ENCODE measurements around the gene ADAMTS7. TPM values are rescaled to one million over a fixed set of nuclear protein-coding genes. Genes with fewer than 3 reads are reported as not detected.
"Not testable (repeated sequence)": the region's sequence is repeated elsewhere in the genome, so short reads cannot be mapped to it uniquely, and the experiment has no call there.

The ADAMTS7 gene
- polyA plus RNA-seq, 1 donor, result 13.7 TPM

- DNase-seq (ENCODE audit: low read depth), result no peak
Measured at GRCh38 chr15:78831229-78832207, 20.3 kb upstream of the ADAMTS7 start.

- no peak for DNase-seq (ENCODE audit: low read depth)
Measured at GRCh38 chr15:78830514-78831228, 19.4 kb upstream of the ADAMTS7 start.

DNA sequence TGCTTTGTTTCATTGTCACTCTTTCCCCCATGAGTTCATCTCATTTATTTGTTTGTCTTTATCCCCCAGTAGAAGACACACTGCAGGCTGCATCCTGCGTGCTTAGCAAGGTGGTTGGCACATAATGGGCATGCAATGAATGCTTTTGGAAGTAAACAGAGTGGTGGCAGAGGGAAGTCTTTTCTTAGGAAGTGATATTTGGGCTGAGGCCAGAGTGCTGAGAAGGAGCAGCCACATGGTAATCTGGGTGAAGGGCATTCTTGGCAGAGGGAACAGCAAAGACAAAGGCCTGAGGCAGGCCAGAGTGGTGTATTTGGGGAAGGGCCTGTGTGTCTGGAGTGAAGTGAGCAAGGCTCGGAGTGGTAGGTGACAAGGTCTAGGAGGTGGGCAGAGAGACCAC, 17.7 kb upstream of the ADAMTS7 start:
- no peak for DNase-seq (ENCODE audit: low read depth)

- no peak for DNase-seq (ENCODE audit: low read depth)
Measured at GRCh38 chr15:78822514-78822913, 11.2 kb upstream of the ADAMTS7 start.

DNA sequence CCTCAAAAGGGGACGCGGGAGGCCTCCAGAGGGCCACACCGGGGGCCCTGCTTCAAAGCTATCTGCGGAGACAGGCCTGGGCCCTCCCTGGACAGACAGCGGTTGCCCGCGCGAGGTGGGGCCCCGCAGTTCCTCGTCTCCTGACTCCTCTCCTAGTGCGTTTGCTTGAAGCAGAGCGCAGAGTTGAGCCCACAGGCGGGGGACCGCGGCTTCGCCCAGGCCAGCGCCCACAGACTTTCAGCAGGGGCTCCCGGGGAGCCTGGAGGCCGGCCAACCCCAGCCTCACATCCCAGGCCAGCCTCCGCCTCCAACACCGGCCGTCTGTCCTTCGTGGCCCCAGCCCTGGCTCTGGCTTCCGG, 540 bp upstream of the ADAMTS7 start:
- no peak for DNase-seq (ENCODE audit: low read depth)

DNA sequence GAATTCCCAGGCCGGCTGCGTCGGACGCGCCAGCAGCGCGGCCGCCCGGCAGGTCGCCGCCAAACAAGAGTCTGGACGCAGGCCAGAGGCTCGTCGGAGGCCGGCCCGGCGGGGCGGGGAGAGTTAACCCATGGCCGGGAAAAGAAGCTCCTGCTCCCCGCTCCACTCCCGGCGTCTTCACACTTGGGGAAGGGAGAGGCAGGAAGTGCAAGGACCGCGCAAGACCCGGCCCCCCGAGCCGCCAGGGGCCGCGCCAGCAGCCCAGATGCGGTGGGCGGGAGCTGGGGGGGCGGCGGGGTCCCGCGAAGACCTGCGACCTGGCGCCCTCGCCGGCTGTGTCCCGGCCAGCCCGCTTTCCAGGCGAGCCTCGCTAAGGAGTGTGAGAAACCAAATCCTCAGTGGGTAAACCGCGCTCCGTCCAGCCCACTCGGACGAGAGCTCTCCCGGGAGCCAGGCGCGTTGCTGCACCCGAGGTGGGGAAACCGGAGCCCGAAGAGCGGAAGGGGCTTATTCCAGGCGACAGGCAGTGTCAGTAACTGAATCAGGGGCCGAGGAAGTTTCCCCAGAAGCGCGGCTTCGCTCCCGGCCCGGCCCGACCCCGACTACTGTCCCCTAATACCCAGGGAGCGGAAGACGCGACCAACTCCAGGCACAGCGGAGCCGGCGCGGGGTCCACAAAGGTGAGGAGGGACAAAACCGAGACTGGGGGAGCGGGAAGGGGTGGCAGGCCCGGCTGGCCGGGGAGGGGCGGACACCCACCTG, 721 bp downstream of the ADAMTS7 start:
- no peak for DNase-seq (ENCODE audit: low read depth)

- DNase-seq (ENCODE audit: low read depth), result no peak
Measured at GRCh38 chr15:78810003-78810361, 1.3 kb downstream of the ADAMTS7 start.

GRCh38 chr15:78808550-78808949, 2.7 kb downstream of the ADAMTS7 start:
- no peak for DNase-seq (ENCODE audit: low read depth)

- no peak for DNase-seq (ENCODE audit: low read depth)
Measured at GRCh38 chr15:78807359-78807758, 3.9 kb downstream of the ADAMTS7 start.

DNA sequence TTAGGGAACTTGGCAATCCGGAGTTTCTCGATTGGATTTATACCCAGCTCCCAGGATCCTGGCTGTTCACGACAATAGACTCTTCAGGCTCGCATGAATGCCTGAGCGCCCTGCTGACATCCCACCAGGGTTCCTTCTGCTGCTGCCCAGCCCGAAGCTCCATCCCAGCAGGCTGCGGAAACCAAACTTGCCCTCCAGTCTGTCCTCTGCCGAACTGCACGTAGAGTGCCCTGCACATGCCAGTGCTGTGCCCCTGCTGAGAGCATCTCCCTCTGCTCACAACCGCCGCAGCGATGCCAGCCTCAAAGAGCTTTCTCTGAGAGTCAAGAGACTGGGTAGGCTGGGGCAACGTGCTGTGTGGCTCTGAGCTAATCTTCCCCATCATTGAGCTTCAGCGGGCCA, 6.9 kb downstream of the ADAMTS7 start:
- DNase-seq (ENCODE audit: low read depth), result no peak

DNA sequence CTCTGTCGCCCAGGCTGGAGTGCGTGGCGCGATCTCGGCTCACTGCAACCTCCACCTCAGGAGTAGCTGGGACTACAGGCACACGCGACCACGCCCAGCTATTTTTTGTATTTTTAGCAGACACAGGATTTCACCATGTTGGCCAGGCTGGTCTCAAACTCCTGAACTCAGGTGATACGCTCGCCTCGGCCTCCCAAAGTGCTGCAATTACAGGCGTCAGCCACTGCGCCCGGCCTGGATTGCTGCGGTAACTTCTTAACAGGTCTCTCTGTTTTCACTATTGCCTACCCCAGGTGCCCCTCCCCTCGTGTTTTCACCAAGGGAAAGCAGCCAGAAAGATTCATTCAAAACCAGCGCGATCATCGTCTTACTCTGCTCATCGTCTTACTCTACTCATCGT, 10.5 kb downstream of the ADAMTS7 start:
- DNase-seq (ENCODE audit: low read depth), result no peak

- DNase-seq (ENCODE audit: low read depth), result no peak
Measured at GRCh38 chr15:78800189-78800588, 11.1 kb downstream of the ADAMTS7 start.

- DNase-seq (ENCODE audit: low read depth), result not testable (repeated sequence)
Measured at GRCh38 chr15:78799102-78799501, 12.2 kb downstream of the ADAMTS7 start.

DNA sequence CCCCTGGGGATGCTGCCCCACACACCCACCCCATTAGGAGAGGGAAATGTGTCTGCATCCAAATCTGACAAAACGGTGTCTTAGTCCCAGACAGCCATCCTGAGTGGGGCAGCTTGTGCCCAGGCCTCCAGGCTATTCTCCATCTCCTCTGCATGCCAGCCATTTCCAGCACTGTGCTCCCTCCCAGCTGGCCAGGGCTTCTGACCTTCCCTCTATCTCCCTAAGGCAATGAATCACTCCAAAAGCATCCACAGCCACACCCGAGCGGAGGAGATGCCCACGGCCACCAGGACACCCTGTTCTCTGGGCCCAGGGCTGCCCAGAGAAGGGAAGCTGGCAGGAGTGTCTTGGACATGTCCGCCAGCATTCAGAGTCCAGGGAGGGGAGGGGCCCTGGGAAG, 12.9 kb downstream of the ADAMTS7 start:
- DNase-seq (ENCODE audit: low read depth), result not testable (repeated sequence)

GRCh38 chr15:78797951-78798350, 13.3 kb downstream of the ADAMTS7 start:
- DNase-seq (ENCODE audit: low read depth), result no peak

DNA sequence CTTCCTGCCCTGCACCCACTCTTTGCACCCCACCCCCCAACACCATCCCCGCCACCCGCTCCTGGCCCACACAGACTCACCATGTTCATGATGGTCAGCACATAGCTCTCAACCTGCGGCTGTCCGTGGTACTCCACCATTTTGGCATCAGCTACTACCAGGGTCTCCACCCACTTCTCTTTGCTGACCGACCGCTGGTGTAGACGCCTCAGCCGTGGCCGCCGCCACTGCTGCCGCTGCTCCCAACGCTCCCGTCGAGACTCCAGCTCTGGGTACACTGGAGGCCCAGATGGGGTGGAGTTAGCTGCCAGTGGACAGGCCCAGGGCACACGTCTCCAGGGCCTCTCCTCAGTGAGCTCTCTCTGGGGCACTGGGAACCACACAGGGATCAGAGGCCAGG, 14.8 kb downstream of the ADAMTS7 start:
- no peak for DNase-seq (ENCODE audit: low read depth)

GRCh38 chr15:78795043-78795442, 16.2 kb downstream of the ADAMTS7 start:
- DNase-seq (ENCODE audit: low read depth), result no peak

DNA sequence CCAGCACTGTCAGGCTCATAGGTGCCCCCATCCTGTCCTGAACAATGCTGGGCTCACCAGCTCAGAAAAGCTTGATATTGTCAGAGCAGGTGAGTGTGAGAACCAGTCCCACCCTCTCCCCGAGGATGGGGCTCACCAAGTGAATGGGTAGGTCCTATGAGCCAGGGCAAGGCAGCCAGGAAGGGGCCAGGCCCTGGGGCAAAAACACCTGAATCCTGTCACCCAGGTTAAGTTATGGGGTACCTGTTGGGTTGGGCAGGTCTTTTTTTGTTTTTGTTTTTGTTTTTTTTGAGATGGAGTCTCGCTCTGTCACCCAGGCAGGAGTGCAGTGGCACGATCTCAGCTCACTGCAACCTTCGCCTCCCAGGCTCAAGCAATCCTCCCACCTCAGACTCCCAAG, 16.8 kb downstream of the ADAMTS7 start:
- not testable (repeated sequence) for DNase-seq (ENCODE audit: low read depth)

DNA sequence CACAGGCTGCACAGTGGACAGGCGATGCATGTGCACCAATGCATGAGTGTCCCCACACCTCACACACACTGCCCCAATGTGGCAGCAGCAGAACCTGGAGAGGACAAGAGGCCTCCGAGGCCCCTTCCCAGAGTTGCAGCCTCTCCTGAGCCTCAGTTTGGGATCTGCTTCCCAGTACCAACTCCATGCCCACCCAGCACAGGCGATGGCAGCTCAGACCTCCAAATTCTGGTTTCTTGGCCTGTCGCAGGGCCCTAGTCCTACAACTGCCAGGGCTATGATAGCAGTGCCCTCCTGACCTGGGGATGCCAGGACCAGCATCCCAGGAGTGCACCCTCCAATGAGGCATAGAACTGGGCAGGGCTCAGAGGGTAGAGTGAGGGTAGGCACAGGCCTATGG, 19.9 kb downstream of the ADAMTS7 start:
- DNase-seq (ENCODE audit: low read depth), result no peak

- DNase-seq (ENCODE audit: low read depth), result no peak
Measured at GRCh38 chr15:78790027-78790426, 21.2 kb downstream of the ADAMTS7 start.

GRCh38 chr15:78789615-78790014, 21.6 kb downstream of the ADAMTS7 start:
- no peak for DNase-seq (ENCODE audit: low read depth)

- no peak for DNase-seq (ENCODE audit: low read depth)
Measured at GRCh38 chr15:78788016-78788660, 23.1 kb downstream of the ADAMTS7 start.

Measured in forelimb muscle (tissue), 1 donor.